Sigmoid colon (tissue), 7 donors: ENCODE data around the gene LUC7L3. TPM values are rescaled to one million over a fixed set of nuclear protein-coding genes. Genes with fewer than 3 reads are reported as not detected.

Experiments used
- DNase-seq: peaks from one replicate; pipeline ENCODE4 v3.0.0-alpha.2; 2019
- H3K27ac ChIP-seq, 4 donors: fragments of 200-600 bp; sonication (generic); one replicate each; pipeline ENCODE4 v1.5.1; 2016 to 2019; ENCODE audit warnings: mild to moderate bottlenecking in 1 of 4
- H3K27me3 ChIP-seq, 3 donors: fragments of 200-600 bp; sonication (generic); one replicate each; pipeline ENCODE4 v1.5.1; 2019; ENCODE audit warnings: mild to moderate bottlenecking in 1 of 3
- H3K36me3 ChIP-seq, 4 donors: fragments of 200-600 bp; sonication (generic); one replicate each; pipeline ENCODE4 v1.5.1; 2016 to 2019
- H3K4me1 ChIP-seq, 4 donors: fragments of 200-600 bp; sonication (generic); one replicate each; pipeline ENCODE4 v1.5.1; 2017 to 2019
- H3K4me3 ChIP-seq, 4 donors: fragments of 200-600 bp; sonication (generic); one replicate each; pipeline ENCODE4 v1.5.1; 2017 to 2019; ENCODE audit warnings: mild to moderate bottlenecking in 2 of 4, moderate library complexity in 1 of 4
- H3K9me3 ChIP-seq, 4 donors: fragments of 200-600 bp in 3 of 4; sonication (generic) in 3 of 4; one replicate each; pipeline versions ENCODE4 v1.5.1 to v1.6.1; 2013 to 2019
- CTCF ChIP-seq, 4 experiments: fragments of 450-650 bp in 3 of 4; fragments of 200-600 bp in 1 of 4; IDR thresholded peaks; one replicate each; pipeline ENCODE4 v1.5.1; 2016 to 2019; ENCODE audit warnings: antibody characterized with exemption in 4 of 4, mild to moderate bottlenecking in 3 of 4, moderate library complexity in 2 of 4
- EP300 ChIP-seq, 4 donors: sonication (generic); formaldehyde crosslinking; IDR thresholded peaks; one replicate each; pipeline ENCODE4 v1.6.1; 2017; ENCODE audit warnings: antibody characterized with exemption in 4 of 4
- POLR2A ChIP-seq, 2 donors: fragments of 450-650 bp; IDR thresholded peaks; one replicate each; pipeline ENCODE4 v1.6.1; 2016; ENCODE audit warnings: antibody characterized with exemption in 2 of 2, mild to moderate bottlenecking in 2 of 2, moderate library complexity in 2 of 2
- POLR2AphosphoS5 ChIP-seq, 4 donors: sonication (generic); formaldehyde crosslinking; IDR thresholded peaks; one replicate each; pipeline ENCODE4 v1.6.1; 2017; ENCODE audit warnings: antibody characterized with exemption in 4 of 4
- WGBS, 2 donors: extraction: QIAGEN DNeasy Blood & Tissue Kit; methylation state at CpG; one replicate each; pipeline ENCODE4 v1.1.7; 2013; 5-methylcytosine and 5-hydroxymethylcytosine counted together
- intact Hi-C: fragments of 100-400 bp; cut with DNase I; formaldehyde crosslinking; loops from one replicate; pipeline ENCODE4 v1.15.1; 2023
- polyA plus RNA-seq, 3 donors: library from polyadenylated mRNA; stranded (reverse); fragments of 200-250 nt; gene quantifications; one replicate each; pipeline ENCODE4 v1.2.3, GENCODE V29; 2013
- total RNA-seq, 4 donors: library from RNA; depleted of rRNA; stranded (reverse); fragments of >200 nt; gene quantifications; one replicate each; pipeline ENCODE4 v1.1.0, GENCODE V29; 2016
- donor health status: healthy with polysubstance abuse.
- donor health status: Bipolar disorder and iron deficiency.
- donor health status: healthy.

Gene LUC7L3
- total and polyA plus RNA-seq, 7 donors = 43.2 to 188 (median 71.4) TPM

- TF ChIP-seq EP300 (IDR thresholded peaks at IDR 0.05) = no peak
- TF ChIP-seq CTCF (IDR thresholded peaks at IDR 0.05) = no peak
- no peak for TF ChIP-seq POLR2A (IDR thresholded peaks at IDR 0.05)
- no peak for TF ChIP-seq POLR2AphosphoS5 (IDR thresholded peaks at IDR 0.05)
These were observed 47.6 kb downstream of the LUC7L3 start for GRCh38 chr17:50767030-50767429.

GRCh38 chr17:50767446-50767845 lies 48.0 kb downstream of the LUC7L3 start, which contains the start of gene ANKRD40CL:
TSS of gene ANKRD40CL (minus strand) at chr17:50767518. CDS start at chr17:50766913, 605 bp downstream.
- intact Hi-C loops = no loop called here
- WGBS, 2 donors = 56 to 87% methylated on average over 9 of the region's 9 CpGs
- no peak within 1 kb of the TSS for H3K4me3 ChIP-seq
- TF ChIP-seq EP300 (IDR thresholded peaks at IDR 0.05) = no peak
- TF ChIP-seq CTCF (IDR thresholded peaks at IDR 0.05) = no peak
- TF ChIP-seq POLR2AphosphoS5 (IDR thresholded peaks at IDR 0.05) = no peak
- no peak for TF ChIP-seq POLR2A (IDR thresholded peaks at IDR 0.05)
- no peaks in the 10 kb centered on the region for H3K9me3 ChIP-seq
- peaks cover 0 to 28% (median 24%) of the 10 kb centered on the region in 4 donors for H3K4me1 ChIP-seq
- no peaks in the 10 kb centered on the region for H3K27me3 ChIP-seq
- no peak for DNase-seq
- no peak within 1 kb of the TSS for H3K27ac ChIP-seq
- H3K36me3 ChIP-seq = no peaks in the 10 kb centered on the region

More at GRCh38 chr17:50767030-50767429, 47.6 kb downstream of the LUC7L3 start:
- Histone ChIP-seq H3K36me3 (no peaks in the 10 kb centered on the region), H3K9me3 (no peaks in the 10 kb centered on the region), H3K27ac (no peak overlapping the region), H3K27me3 (no peaks in the 10 kb centered on the region), H3K4me1 (peaks cover 0 to 28% (median 24%) of the 10 kb centered on the region in 4 donors), H3K4me3 (no peak overlapping the region)
- intact Hi-C loops = no loop called here
- DNase-seq = no peak
- WGBS, 2 donors = 20 to 71% methylated on average over 7 of the region's 7 CpGs

- DNase-seq = no peak
- TF ChIP-seq EP300 (IDR thresholded peaks at IDR 0.05) = no peak
- TF ChIP-seq POLR2A (IDR thresholded peaks at IDR 0.05) = peak in 1 of 2 donors; percentile 27
- no peak overlapping the region for H3K4me3 ChIP-seq
These were observed 49.0 kb downstream of the LUC7L3 start for GRCh38 chr17:50768346-50768761.

GRCh38 chr17:50769884-50770283 lies 50.5 kb downstream of the LUC7L3 start:
- no peak for TF ChIP-seq POLR2A (IDR thresholded peaks at IDR 0.05)
- no peak for TF ChIP-seq EP300 (IDR thresholded peaks at IDR 0.05)
- TF ChIP-seq CTCF (IDR thresholded peaks at IDR 0.05) = no peak
- TF ChIP-seq POLR2AphosphoS5 (IDR thresholded peaks at IDR 0.05) = no peak
- intact Hi-C loops = no loop called here
- Histone ChIP-seq H3K27me3 (no peaks in the 10 kb centered on the region), H3K27ac (no peak overlapping the region), H3K36me3 (no peaks in the 10 kb centered on the region), H3K4me3 (no peak overlapping the region), H3K9me3 (no peaks in the 10 kb centered on the region), H3K4me1 (peaks cover 0 to 8% (median 3%) of the 10 kb centered on the region in 4 donors)
- peak; percentile 33 for DNase-seq
- WGBS, 2 donors = 87 to 91% methylated on average over 8 of the region's 8 CpGs

More at GRCh38 chr17:50768346-50768761, 49.0 kb downstream of the LUC7L3 start:
- Histone ChIP-seq H3K4me1 (peaks cover 0 to 23% (median 16%) of the 10 kb centered on the region in 4 donors), H3K27ac (no peak overlapping the region), H3K36me3 (no peaks in the 10 kb centered on the region), H3K27me3 (no peaks in the 10 kb centered on the region), H3K9me3 (no peaks in the 10 kb centered on the region)
- intact Hi-C loops = no loop called here
- 15 to 65% methylated on average over 7 of the region's 7 CpGs for whole genome bisulfite sequencing, 2 donors

GRCh38 chr17:50770346-50770745 lies 50.9 kb downstream of the LUC7L3 start:
- peak; percentile 0 for DNase-seq
- WGBS, 2 donors = 96 to 97% methylated on average over 2 of the region's 2 CpGs
- peaks cover 0 to 5% (median 2%) of the 10 kb centered on the region in 4 donors for H3K4me1 ChIP-seq
- intact Hi-C loops = no loop called here
- no peak overlapping the region for H3K27ac ChIP-seq
- H3K36me3 ChIP-seq = no peaks in the 10 kb centered on the region
- TF ChIP-seq EP300 (IDR thresholded peaks at IDR 0.05) (no peak), CTCF (IDR thresholded peaks at IDR 0.05) (no peak), POLR2AphosphoS5 (IDR thresholded peaks at IDR 0.05) (no peak), POLR2A (IDR thresholded peaks at IDR 0.05) (no peak)
- H3K4me3 ChIP-seq = no peak overlapping the region
- H3K27me3 ChIP-seq = no peaks in the 10 kb centered on the region
- H3K9me3 ChIP-seq = no peaks in the 10 kb centered on the region
